ENCODE measurements around the gene EFCAB11.

Gene EFCAB11

DNA sequence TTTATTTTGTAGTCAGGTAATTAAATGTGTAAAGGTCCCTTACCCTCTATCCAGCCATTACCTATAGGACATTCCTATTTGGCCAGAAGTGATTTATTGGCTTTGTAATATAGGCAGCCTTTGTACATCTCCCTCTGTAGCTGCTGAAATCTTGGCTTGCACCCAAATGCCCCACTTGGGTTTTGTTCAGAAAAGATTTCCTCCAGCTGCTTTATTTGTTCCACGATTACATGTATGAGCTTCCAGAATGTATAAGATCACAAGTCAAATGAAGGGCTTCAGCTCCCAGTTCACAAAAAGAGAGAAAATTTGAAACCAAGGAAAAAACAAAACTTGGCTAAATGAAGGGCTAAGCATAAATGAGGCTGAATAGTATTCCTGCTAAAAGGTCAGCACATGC is 103.4 kb downstream of the EFCAB11 start:
- no peak overlapping the region for H3K4me3 ChIP-seq (ENCODE audit: low read depth, low read length)
- TF ChIP-seq, protein P1, sequence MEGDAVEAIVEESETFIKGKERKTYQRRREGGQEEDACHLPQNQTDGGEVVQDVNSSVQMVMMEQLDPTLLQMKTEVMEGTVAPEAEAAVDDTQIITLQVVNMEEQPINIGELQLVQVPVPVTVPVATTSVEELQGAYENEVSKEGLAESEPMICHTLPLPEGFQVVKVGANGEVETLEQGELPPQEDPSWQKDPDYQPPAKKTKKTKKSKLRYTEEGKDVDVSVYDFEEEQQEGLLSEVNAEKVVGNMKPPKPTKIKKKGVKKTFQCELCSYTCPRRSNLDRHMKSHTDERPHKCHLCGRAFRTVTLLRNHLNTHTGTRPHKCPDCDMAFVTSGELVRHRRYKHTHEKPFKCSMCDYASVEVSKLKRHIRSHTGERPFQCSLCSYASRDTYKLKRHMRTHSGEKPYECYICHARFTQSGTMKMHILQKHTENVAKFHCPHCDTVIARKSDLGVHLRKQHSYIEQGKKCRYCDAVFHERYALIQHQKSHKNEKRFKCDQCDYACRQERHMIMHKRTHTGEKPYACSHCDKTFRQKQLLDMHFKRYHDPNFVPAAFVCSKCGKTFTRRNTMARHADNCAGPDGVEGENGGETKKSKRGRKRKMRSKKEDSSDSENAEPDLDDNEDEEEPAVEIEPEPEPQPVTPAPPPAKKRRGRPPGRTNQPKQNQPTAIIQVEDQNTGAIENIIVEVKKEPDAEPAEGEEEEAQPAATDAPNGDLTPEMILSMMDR (IDR thresholded peaks at IDR 0.05; ENCODE audit: control insufficient read depth, extremely low read depth, insufficient read depth), result no peak
- no peak for DNase-seq (ENCODE audit: low read depth)

DNA sequence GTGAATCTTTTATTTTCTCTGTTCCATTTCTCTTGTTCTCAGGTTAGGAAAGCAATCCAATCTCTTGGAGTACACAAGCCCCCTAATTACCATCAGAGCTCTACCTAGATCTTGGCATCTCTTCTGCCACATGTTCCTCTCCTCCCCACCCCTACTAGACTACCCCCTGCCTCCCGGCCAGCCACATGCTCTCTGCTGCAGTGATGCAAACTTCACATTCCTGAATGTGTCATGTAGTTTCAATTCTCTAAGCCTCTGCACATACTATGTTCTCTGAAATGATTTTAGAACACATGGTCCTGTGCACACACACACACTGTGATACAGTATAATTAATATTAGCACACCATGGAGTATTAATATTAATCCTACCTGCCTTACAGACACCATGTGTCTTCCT is 104.6 kb downstream of the EFCAB11 start:
- DNase-seq (ENCODE audit: low read depth), result no peak

DNA sequence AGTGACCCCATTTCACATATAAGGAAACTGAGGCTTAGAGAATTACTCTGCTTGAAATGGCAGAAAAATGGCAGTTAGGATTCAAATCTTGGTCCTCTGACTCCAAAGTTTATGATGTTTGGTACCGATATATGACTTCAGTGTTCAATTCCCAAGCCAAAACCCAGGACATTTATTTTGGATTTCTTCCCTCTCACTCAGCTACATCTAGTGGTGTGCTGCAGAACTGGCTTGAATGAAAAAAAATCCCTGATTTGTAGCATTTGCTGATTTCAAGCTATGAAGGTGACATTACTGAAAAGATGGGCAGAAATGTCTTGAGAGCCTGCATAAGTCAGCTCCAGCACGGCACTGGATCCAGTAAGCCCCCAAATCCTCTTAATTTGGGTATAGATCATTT is 106.4 kb downstream of the EFCAB11 start:
- TF ChIP-seq, protein P1 (IDR thresholded peaks at IDR 0.05; ENCODE audit: control insufficient read depth, extremely low read depth, insufficient read depth), result peak; percentile 41; the same call in 1 of the 2 replicates
- DNase-seq (ENCODE audit: low read depth), result no peak
- no peak overlapping the region for H3K4me3 ChIP-seq (ENCODE audit: low read depth, low read length)

More for the DNA sequence above, 104.6 kb downstream of the EFCAB11 start:
- TF ChIP-seq, protein P1 (IDR thresholded peaks at IDR 0.05; ENCODE audit: control insufficient read depth, extremely low read depth, insufficient read depth), result no peak
- H3K4me3 ChIP-seq (ENCODE audit: low read depth, low read length), result no peak overlapping the region

DNA sequence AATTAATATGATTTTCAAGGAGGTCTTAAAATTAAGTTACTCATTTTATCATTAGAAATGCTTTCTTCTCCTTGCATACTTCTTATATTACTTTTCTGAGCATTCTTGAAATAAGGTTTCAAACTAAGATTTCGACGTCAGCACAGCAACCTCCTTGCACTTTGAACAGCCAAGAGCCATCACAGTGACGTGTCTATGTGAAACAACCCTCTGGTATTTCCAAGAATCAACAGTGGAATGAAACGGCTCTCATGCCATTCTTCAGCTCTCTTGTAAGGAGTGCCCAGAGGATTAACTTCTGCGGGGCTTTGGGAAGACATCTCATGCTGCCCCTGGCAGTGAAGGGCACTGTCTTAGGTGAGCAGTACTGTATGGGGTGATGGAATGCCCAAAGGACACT is 109.2 kb downstream of the EFCAB11 start:
- DNase-seq (ENCODE audit: low read depth), result no peak
- no peak overlapping the region for H3K4me3 ChIP-seq (ENCODE audit: low read depth, low read length)
- TF ChIP-seq, protein P1 (IDR thresholded peaks at IDR 0.05; ENCODE audit: control insufficient read depth, extremely low read depth, insufficient read depth), result no peak

DNA sequence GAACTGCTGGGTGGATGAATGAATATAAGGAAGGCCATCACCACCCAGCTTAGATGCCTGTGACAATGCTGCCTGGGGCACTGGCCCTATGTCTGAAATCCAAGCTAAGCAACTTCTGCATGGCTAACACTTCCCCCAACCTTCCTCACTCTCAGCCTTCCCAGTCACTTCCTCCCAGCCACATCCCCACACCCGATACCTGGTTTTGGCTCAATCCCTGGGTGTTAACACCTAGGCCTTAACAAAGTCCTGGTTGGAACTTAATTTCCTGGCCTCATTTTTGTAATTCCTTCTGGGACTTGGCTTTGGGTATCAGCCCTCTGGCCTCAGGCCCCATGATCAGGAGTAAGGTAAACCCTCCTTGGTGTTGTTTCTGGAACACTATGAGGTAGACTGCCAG is 110.0 kb downstream of the EFCAB11 start:
- no peak overlapping the region for H3K4me3 ChIP-seq (ENCODE audit: low read depth, low read length)
- DNase-seq (ENCODE audit: low read depth), result no peak
- TF ChIP-seq, protein P1 (IDR thresholded peaks at IDR 0.05; ENCODE audit: control insufficient read depth, extremely low read depth, insufficient read depth), result no peak

DNA sequence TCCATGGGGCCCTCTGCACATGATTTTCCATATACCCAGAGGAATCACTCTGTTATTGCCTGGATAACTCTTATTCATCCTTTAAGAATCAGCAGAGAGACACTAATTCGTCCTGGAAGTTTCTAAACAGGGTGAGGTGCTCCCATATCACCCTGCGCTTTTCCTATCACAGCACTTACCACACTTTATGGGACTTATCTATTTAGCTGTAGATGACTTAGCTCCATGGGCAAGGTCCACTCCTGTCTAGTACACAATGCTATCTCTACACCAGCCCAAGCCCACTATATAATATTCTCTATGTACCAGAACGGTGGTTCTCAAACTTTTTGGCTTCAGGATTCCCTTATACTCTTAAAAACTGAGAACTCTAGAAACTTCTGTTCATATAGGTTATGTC is 111.7 kb downstream of the EFCAB11 start:
- TF ChIP-seq, protein P1 (IDR thresholded peaks at IDR 0.05; ENCODE audit: control insufficient read depth, extremely low read depth, insufficient read depth), result no peak
- DNase-seq (ENCODE audit: low read depth), result no peak
- no peak overlapping the region for H3K4me3 ChIP-seq (ENCODE audit: low read depth, low read length)

DNA sequence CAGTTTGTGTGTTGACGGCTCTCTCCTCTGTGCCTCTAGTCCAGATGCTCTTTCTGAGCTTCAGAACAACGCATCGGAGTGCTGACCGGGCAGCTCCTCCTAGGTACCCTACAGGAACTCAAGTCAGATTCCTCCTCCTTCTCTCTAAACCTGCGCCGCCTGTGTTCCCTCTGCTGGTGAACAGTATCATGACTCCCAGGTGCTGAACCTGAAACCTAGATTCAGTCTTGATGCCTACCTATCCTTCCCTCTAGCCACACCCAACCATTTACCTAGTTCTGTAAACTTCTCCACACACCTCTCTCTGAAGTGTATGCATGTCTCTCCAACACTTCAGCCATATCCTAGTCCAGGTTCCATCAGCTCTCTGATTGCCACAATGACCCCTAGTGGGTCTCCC is 112.7 kb downstream of the EFCAB11 start:
- TF ChIP-seq, protein P1 (IDR thresholded peaks at IDR 0.05; ENCODE audit: control insufficient read depth, extremely low read depth, insufficient read depth), result no peak
- no peak overlapping the region for H3K4me3 ChIP-seq (ENCODE audit: low read depth, low read length)
- no peak for DNase-seq (ENCODE audit: low read depth)
